Measurements from ENCODE around the gene DLST. TPM values are rescaled to one million over a fixed set of nuclear protein-coding genes. Genes with fewer than 3 reads are reported as not detected.

The DLST gene
- total and polyA plus RNA-seq, 2 of the 4 experiments (the other 2 are of a cell fraction), result 58.6 to 119 TPM

DNA sequence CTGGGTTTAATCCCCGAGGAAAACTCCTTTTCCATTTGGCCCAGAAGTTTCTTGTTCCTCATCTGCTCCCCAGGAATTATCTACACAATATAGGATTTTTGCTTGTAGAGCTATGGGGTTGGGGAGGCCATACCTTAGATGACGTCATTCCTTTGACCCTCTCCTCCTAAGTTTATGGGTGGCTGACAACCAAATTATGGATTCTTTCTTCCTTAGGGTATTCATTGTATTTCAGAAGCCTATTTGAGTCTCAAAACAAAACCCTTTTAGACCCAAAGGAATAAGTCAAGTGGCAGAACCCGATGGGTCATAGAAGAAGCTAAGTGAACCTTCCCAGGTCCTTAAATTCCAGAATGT lies 20.0 kb upstream of the DLST start:
- H2BK120ac ChIP-seq (ENCODE audit: low read depth, low read length), result no peak overlapping the region
- H3K4me1 ChIP-seq (ENCODE audit: control insufficient read depth, insufficient read depth, low read length), result peaks cover 2% of the 10 kb centered on the region; the same call in 1 of the 2 replicates
- H3K27me3 ChIP-seq (ENCODE audit: control insufficient read depth, insufficient read depth, low read length), result peaks cover 3% of the 10 kb centered on the region; the same call in 1 of the 2 replicates
- H4K5ac ChIP-seq (ENCODE audit: low read depth, low read length), result no peak overlapping the region
- H2AFZ ChIP-seq (replicated peaks; ENCODE audit: low read length, poor library complexity), result no peak overlapping the region
- H3K4me2 ChIP-seq (ENCODE audit: low read depth, low read length), result no peak overlapping the region
- dilution Hi-C loops (cut with HindIII; ENCODE audit: low sequenced_read_pairs, unreplicated experiment) (no loop called here), intact Hi-C loops (cut with micrococcal nuclease) (loop anchor here (1.0 to 2.0 kb wide), 2 partner anchors 44 to 227 kb away; no protein-coding TSS in a partner anchor), in situ Hi-C loops (cut with MboI; ENCODE audit: low sequenced_read_pairs) (loop anchor here (5.0 kb wide), 1 partner anchor 41 kb away; no protein-coding TSS in a partner anchor)
- H4K8ac ChIP-seq (ENCODE audit: low read depth in 2 of 2, low read length in 2 of 2), result no peak overlapping the region
- H3K9me1 ChIP-seq (ENCODE audit: insufficient read depth, low read length), result no peaks in the 10 kb centered on the region
- H3K4me3 ChIP-seq (ENCODE audit: insufficient read depth, low read depth, low read length), result no peak overlapping the region
- H2BK20ac ChIP-seq (ENCODE audit: low read depth, low read length), result no peak overlapping the region
- H3K4ac ChIP-seq (ENCODE audit: low read depth, low read length), result no peak overlapping the region
- no peak overlapping the region for H2BK5ac ChIP-seq (ENCODE audit: low read depth, low read length, poor library complexity, severe bottlenecking)
- ATAC-seq (ENCODE audit: low read depth) (no peak), DNase-seq (no peak)
- no peaks in the 10 kb centered on the region for H3K79me1 ChIP-seq (ENCODE audit: low read depth in 1 of 2, low read length in 2 of 2)
- H3K23ac ChIP-seq (ENCODE audit: low read depth, low read length), result no peak overlapping the region
- no peak overlapping the region for H4K91ac ChIP-seq (ENCODE audit: insufficient read depth, low read depth, low read length)
- H3K27ac ChIP-seq (ENCODE audit: insufficient read depth, low read length), result no peak overlapping the region
- no peak overlapping the region for H3K14ac ChIP-seq (replicated peaks; ENCODE audit: low read depth, low read length)
- no peaks in the 10 kb centered on the region for H4K20me1 ChIP-seq (ENCODE audit: insufficient read depth, low read length)
- H2BK15ac ChIP-seq (ENCODE audit: low read depth, low read length), result no peak overlapping the region
- no peak overlapping the region for H3K9ac ChIP-seq (ENCODE audit: low read depth, low read length)
- H3K56ac ChIP-seq (ENCODE audit: extremely low read depth, insufficient read depth, low read length), result no peak overlapping the region
- H2AK5ac ChIP-seq (ENCODE audit: low read depth, low read length), result no peak overlapping the region
- TF ChIP-seq MAZ (IDR thresholded peaks at IDR 0.05; ENCODE audit: borderline replicate concordance, low read depth, low read length) (no peak), RFX5 (IDR thresholded peaks at IDR 0.05; ENCODE audit: low read depth, low read length) (no peak), POLR2A (IDR thresholded peaks at IDR 0.05; ENCODE audit: low read depth, low read length) (no peak), NFE2L2 (IDR thresholded peaks at IDR 0.05; ENCODE audit: low read depth, low read length) (no peak), MAFK (IDR thresholded peaks at IDR 0.05; ENCODE audit: low read depth, low read length) (no peak), RAD21 (IDR thresholded peaks at IDR 0.05; ENCODE audit: low read length) (no peak)
- TF ChIP-seq, protein P1, sequence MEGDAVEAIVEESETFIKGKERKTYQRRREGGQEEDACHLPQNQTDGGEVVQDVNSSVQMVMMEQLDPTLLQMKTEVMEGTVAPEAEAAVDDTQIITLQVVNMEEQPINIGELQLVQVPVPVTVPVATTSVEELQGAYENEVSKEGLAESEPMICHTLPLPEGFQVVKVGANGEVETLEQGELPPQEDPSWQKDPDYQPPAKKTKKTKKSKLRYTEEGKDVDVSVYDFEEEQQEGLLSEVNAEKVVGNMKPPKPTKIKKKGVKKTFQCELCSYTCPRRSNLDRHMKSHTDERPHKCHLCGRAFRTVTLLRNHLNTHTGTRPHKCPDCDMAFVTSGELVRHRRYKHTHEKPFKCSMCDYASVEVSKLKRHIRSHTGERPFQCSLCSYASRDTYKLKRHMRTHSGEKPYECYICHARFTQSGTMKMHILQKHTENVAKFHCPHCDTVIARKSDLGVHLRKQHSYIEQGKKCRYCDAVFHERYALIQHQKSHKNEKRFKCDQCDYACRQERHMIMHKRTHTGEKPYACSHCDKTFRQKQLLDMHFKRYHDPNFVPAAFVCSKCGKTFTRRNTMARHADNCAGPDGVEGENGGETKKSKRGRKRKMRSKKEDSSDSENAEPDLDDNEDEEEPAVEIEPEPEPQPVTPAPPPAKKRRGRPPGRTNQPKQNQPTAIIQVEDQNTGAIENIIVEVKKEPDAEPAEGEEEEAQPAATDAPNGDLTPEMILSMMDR (conservative IDR thresholded peaks at IDR 0.05; ENCODE audit: low read depth, low read length), result no peak
- no peak overlapping the region for H3K18ac ChIP-seq (ENCODE audit: low read depth, low read length)
- CTCF ChIA-PET, result interaction anchor here (0.9 to 3.9 kb wide), 4 partner anchors 15 to 46 kb away, joined by 3 to 46 read pairs (median 8); partner anchors contain the start of gene DLST
- POLR2A ChIA-PET (ENCODE audit: unreplicated experiment), result no interaction called here
- H3K36me3 ChIP-seq (ENCODE audit: control insufficient read depth, insufficient read depth, low read length), result no peaks in the 10 kb centered on the region
- H3K9me3 ChIP-seq (ENCODE audit: control insufficient read depth, insufficient read depth, low read length), result no peaks in the 10 kb centered on the region
- WGBS, 2 experiments (ENCODE audit: extremely low coverage in 2 of 2, insufficient read length in 1 of 2), result 100% methylated on average over 1 of the region's 3 CpGs; no CpG with 5 or more reads in 1 of the 2 experiments
- no TSS peak for BruUV-seq (replicated peaks)
- H2AK9ac ChIP-seq (replicated peaks; ENCODE audit: low read depth, low read length, poor library complexity), result no peak overlapping the region

Measured in IMR-90 (cell line).